Fibroblast of skin of left biceps (primary cell): ENCODE measurements around the gene FDX2.
A peak's percentile ranks its signal among the peaks of the same experiment; 100 is the strongest.
"Not testable (repeated sequence)": the region's sequence is repeated elsewhere in the genome, so short reads cannot be mapped to it uniquely, and the experiment has no call there.

ENCODE experiments used
- DNase-seq, 2 experiments: peaks; one replicate each; pipeline ENCODE4 v3.0.0-alpha.2; 2013; ENCODE audit warnings: low read depth in 2 of 2

FDX2 gene

DNA sequence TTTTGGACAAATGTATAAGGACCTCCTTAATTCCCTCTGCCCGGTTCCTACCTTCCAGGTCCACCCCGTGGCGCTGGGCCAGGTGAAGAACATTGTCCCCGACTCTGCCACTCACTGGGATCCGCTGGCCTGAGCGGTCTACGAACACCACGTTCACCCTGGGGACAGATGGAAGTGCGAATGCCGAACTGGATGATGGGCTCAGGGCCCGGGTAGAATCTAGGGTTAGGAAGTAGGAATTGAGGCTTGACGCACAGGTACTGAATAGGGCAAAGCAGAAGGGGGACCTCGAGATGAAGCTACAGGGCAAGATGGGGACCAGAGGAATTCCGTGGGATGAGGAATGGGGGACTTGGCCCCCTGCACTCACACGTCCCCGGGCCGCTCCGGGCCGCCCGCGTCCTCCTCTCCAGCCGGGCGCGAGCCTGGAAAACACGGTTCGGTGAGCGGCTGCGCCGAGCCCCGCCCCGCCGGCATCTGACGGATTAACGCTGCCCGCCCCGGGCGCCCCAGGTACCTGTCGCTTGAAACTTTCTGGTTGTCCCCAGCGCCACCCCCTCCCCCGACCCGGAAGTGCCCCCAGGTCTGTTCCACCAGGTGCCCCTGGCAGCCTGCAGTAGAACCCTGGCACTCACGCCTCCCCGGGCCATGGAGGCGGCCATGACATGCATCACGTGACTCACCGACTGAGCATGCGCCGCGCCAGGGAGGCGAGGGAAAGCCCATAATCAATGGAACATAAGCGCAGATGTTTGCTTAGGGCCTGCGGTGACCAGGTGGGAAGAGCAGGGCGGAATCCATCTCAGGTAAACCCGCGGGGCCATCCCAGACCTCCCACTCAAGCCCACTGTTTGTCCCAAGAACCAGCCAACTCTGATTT lies at the start of gene FDX2:
TSS of gene FDX2 (minus strand) at position 681 of the 880 bp plus-strand sequence. CDS start at position 662, 19 bp downstream.
- peak; percentile 34 to 49 for DNase-seq

DNA sequence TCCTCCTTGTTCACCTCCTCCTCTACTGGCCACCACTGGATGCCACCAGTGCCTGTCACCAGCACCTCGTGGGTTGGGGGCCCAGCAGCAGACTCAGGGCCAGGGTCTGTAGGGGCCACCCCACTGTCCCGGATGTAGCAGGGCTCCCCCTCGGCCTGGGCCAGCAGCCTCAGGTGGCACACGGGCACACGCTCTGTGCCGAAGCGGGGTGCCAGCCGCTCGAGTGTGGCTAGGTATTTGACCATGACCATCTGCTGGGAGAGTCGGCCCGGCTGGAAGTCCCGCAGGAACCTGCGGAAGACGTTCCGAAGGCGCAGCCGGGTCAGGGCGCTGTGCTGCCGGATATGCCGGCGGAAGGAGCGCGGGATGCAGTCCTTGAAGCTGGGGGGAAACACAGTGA lies 49.7 kb upstream of the FDX2 start:
- no peak for DNase-seq

DNA sequence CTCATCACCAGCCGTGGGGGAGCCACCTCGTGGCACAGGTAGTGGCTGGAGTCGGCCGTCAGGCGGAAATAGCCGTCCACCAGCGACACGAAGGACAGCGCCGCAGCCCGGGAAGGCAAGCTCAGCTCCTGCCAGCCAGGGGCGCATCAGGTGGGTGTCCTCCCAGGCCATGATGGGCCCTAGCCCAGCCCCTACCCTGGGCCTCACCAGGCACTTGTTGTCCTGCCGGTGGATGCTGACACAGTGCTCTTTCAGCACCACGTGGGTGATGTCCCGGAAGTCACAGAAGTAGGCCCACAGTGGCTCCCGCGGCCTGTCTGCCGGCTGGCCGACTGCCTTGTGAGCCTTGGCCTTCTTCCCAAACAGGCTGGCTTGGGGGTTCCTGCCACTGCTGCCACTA lies 48.8 kb upstream of the FDX2 start:
- no peak for DNase-seq

DNA sequence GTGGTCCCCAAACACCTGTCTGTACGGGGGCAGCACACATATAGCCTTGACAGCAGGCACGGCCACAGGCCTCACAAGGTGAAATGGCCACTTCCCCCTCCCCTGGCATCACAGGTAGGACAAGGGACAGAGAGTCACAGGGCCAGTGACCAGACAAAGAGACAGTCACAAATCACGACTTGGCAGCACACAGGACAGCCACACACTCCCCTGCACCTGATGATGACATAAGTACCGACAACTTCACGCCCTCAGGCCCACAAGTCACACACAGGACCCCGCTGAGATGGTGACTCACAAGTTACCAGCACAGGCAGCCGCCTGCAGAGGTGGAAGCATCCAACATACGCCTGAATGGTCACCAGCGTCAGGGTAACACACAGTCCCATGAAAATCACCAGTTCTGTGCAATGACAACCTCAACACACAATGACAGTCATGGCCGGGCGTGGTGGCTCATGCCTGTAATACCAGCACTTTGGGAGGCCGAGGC lies 48.0 kb upstream of the FDX2 start:
- DNase-seq, result no peak

GRCh38 chr19:10362259-10362658 lies 46.4 kb upstream of the FDX2 start:
- no peak for DNase-seq

DNA sequence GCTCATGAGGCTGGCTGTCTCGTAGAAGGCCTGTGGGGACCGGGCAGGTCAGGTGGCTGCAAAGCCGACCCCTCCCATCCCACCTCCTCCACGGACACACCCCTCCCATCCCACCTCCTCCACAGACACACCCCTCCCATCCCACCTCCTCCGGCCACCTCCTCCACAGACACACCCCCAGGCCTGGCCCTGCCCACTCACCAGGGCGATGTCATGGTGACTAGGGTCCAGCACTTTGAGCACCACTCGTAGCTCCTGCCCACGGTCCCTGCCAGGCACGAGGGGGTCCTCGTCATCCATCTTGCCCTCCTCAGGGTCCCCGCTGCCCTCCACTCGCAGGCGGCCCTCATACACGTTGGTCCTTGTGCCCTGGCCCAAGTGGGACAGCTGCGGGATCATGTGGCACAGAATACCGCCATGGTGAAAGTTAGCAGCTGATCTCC lies 45.8 kb upstream of the FDX2 start:
- no peak for DNase-seq

GRCh38 chr19:10356431-10356830 lies 40.6 kb upstream of the FDX2 start:
- DNase-seq, result no peak

- no peak for DNase-seq
Observed at GRCh38 chr19:10353793-10354391, 38.1 kb upstream of the FDX2 start.

DNA sequence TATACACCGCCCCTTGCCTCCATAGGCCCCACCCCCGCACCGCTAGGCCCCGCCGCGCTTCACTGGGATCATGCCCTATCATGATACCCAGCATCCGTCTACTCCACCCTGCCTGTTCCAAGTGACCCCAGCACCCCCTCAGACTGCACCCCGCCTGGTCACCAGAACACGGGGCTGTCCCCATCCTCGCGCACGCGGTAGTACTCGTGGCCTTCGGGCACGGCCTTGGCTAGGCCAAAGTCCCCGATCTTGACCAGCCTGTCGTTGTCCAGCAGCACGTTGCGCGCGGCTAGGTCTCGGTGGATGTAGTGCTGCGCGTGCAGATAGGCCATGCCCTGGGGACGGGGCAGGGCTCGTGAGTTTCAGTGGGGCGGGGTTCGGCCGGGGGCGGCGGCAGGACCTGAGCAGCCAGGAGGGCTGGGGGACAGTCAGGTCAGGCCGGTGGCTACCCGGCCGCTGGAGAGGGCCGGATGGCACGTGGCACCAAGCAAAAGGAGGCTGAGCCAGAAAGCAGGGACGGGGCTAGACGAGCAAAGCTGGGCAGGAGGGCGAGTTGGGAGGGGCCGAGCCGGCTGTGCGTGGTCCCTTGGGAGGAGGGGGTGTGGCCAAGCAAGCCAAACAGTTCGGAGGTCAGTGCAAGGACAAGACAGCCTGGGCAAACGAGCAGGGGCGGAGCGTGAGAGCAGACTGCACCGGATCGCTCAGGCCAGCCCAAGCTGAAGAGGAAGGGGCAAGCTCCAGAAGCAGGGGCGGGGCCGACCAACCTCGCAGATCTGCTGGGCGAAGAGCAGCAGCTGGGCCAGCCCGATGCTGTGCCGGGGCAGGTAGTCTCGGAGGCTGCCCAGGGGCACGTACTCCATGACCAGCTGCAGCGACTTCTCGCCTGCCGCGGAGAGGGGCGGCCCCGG lies 37.2 kb upstream of the FDX2 start:
- no peak for DNase-seq

DNA sequence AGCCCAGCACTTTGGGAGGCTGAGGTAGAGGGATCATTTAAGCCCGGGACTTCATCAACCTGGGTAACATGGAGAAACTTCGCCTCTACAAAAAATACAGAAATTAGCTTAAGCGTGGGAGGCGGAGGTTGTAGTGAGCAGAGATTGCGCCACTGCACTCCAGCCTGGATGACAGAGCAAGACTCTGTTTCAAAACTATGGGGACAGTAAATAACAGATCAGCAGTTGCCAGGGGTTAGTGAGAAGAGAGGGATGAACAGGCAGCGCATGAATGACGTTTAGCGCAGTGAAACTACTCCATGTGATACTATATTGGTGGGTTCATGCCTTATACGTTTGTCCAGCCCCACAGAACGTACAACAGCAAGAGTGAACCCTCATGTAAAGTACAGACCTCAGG lies 30.7 kb upstream of the FDX2 start:
- no peak for DNase-seq

- DNase-seq, result no peak
Observed at GRCh38 chr19:10344780-10345179, 29.0 kb upstream of the FDX2 start.

GRCh38 chr19:10343495-10343894 lies 27.7 kb upstream of the FDX2 start:
- no peak for DNase-seq

GRCh38 chr19:10339977-10340376 lies 24.2 kb upstream of the FDX2 start:
- DNase-seq, result no peak

GRCh38 chr19:10339380-10339960 lies 23.7 kb upstream of the FDX2 start, which contains the start of gene ICAM3:
TSS of gene ICAM3 (minus strand) at chr19:10339624. CDS start at chr19:10339614, 10 bp downstream.
- no peak for DNase-seq

DNA sequence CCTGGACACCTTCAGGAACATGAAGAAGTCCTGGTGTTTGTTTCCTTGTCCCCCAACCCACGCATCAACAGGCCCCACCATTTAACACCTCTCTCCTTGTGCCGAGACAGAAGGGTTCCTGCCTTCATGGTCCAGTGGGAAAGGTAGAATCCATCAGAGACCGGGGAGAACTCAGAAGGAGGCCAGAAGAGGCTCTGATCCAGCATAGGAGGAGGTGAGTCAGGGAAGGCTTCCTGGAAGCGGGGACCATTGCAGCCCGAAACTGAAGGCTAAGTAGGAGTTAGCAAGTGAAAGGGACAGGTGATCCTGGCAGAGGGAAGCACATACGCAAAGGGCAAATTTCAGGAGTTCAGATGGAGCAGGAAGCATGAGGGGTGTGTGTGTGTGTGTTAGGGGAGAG lies 23.1 kb upstream of the FDX2 start:
- no peak for DNase-seq

GRCh38 chr19:10336725-10337124 lies 20.9 kb upstream of the FDX2 start:
- not testable (repeated sequence) for DNase-seq

- DNase-seq, result no peak
Observed at GRCh38 chr19:10335352-10335985, 19.7 kb upstream of the FDX2 start.

- DNase-seq, result peak; percentile 53 to 58
Observed at GRCh38 chr19:10334588-10335351, 19.0 kb upstream of the FDX2 start.

GRCh38 chr19:10333758-10334587 lies 18.2 kb upstream of the FDX2 start:
- no peak for DNase-seq
